ENCODE measurements around the gene ATP10A. TPM values are rescaled to one million over a fixed set of nuclear protein-coding genes. Genes with fewer than 3 reads are reported as not detected.

ATP10A gene
- total and polyA plus RNA-seq, 2 experiments from 2014 or later, result 0.75 to 0.77 TPM

DNA sequence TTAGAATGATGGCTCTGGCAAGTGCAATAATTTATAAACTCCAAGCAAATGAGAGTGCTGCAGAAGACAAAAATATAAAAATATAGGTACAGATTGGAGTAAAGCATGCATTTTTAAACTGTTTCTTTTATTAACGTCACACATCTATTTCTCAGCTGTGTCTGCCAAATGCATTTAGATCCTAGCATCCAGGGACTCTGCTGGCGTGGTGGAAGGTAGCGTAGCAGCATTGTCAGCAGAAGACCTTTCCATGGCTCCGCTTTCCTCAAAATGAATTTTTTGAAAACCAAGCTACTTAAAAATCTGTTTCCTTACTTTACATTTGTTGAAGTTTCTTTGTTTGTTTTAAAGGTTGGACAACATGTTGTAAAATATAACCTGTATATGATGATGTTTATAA is 16.3 kb upstream of the ATP10A start:
- WGBS (ENCODE audit: low lambda C conversion rate, missing lambda C conversion rate), result 92% methylated on average over 4 of the region's 4 CpGs
- peaks cover 6% of the 10 kb centered on the region for H3K4me1 ChIP-seq (ENCODE audit: insufficient read depth)
- no peaks in the 10 kb centered on the region for H3K9me3 ChIP-seq (ENCODE audit: low read depth)
- no peak overlapping the region for H3K4me3 ChIP-seq
- DNase-seq (ENCODE audit: low spot score), result no peak
- H3K79me2 ChIP-seq, result no peaks in the 10 kb centered on the region
- H4K20me1 ChIP-seq (ENCODE audit: insufficient read depth, poor library complexity, severe bottlenecking), result no peaks in the 10 kb centered on the region
- no peak overlapping the region for H3K4me2 ChIP-seq
- peaks cover 2% of the 10 kb centered on the region for H3K27me3 ChIP-seq
- H2AFZ ChIP-seq, result no peak overlapping the region
- H3K27ac ChIP-seq, result no peak overlapping the region
- no peaks in the 10 kb centered on the region for H3K36me3 ChIP-seq (replicated peaks; ENCODE audit: insufficient read depth, low read depth)
- TF ChIP-seq EZH2 (IDR thresholded peaks at IDR 0.05; ENCODE audit: borderline replicate concordance) (no peak), EZH2phosphoT487 (IDR thresholded peaks at IDR 0.05; ENCODE audit: low read depth, severe bottlenecking, unreplicated experiment) (no peak)
- TF ChIP-seq, protein P1, sequence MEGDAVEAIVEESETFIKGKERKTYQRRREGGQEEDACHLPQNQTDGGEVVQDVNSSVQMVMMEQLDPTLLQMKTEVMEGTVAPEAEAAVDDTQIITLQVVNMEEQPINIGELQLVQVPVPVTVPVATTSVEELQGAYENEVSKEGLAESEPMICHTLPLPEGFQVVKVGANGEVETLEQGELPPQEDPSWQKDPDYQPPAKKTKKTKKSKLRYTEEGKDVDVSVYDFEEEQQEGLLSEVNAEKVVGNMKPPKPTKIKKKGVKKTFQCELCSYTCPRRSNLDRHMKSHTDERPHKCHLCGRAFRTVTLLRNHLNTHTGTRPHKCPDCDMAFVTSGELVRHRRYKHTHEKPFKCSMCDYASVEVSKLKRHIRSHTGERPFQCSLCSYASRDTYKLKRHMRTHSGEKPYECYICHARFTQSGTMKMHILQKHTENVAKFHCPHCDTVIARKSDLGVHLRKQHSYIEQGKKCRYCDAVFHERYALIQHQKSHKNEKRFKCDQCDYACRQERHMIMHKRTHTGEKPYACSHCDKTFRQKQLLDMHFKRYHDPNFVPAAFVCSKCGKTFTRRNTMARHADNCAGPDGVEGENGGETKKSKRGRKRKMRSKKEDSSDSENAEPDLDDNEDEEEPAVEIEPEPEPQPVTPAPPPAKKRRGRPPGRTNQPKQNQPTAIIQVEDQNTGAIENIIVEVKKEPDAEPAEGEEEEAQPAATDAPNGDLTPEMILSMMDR (IDR thresholded peaks at IDR 0.05; ENCODE audit: poor library complexity), result no peak
- H3K9me2 ChIP-seq (replicated peaks; ENCODE audit: insufficient read depth), result no peaks in the 10 kb centered on the region

DNA sequence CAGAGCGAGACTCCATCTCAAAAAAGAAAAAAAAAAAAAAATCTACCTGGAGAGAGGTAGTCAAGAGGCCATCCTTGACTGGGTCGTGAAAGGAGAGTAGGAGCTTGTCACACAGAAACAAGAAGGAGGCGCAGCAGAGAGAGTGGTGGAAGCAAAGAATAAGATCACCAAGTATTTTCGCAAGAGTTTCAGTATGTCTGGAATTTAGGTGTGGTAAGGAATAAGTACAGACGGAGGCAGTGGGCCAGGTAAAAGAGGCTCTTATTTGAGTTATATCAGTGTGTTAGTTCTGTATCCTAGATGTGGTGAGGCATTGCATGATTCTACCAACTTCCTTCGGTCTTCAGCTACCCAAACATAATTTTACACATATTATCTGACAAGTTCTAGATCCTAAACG is 14.6 kb upstream of the ATP10A start:
- H3K4me1 ChIP-seq (ENCODE audit: insufficient read depth), result peaks cover 6% of the 10 kb centered on the region
- H3K27me3 ChIP-seq, result no peaks in the 10 kb centered on the region
- TF ChIP-seq, protein P1 (IDR thresholded peaks at IDR 0.05; ENCODE audit: poor library complexity), result no peak
- TF ChIP-seq EZH2phosphoT487 (IDR thresholded peaks at IDR 0.05; ENCODE audit: low read depth, severe bottlenecking, unreplicated experiment) (no peak), EZH2 (IDR thresholded peaks at IDR 0.05; ENCODE audit: borderline replicate concordance) (no peak)
- H3K27ac ChIP-seq, result no peak overlapping the region
- no peaks in the 10 kb centered on the region for H3K36me3 ChIP-seq (replicated peaks; ENCODE audit: insufficient read depth, low read depth)
- H3K9me2 ChIP-seq (replicated peaks; ENCODE audit: insufficient read depth), result no peaks in the 10 kb centered on the region
- no peaks in the 10 kb centered on the region for H4K20me1 ChIP-seq (ENCODE audit: insufficient read depth, poor library complexity, severe bottlenecking)
- H2AFZ ChIP-seq, result no peak overlapping the region
- H3K79me2 ChIP-seq, result no peaks in the 10 kb centered on the region
- WGBS (ENCODE audit: low lambda C conversion rate, missing lambda C conversion rate), result 76% methylated on average over 6 of the region's 7 CpGs
- no peak overlapping the region for H3K4me3 ChIP-seq
- DNase-seq (ENCODE audit: low spot score), result no peak
- no peak overlapping the region for H3K4me2 ChIP-seq
- H3K9me3 ChIP-seq (ENCODE audit: low read depth), result no peaks in the 10 kb centered on the region

DNA sequence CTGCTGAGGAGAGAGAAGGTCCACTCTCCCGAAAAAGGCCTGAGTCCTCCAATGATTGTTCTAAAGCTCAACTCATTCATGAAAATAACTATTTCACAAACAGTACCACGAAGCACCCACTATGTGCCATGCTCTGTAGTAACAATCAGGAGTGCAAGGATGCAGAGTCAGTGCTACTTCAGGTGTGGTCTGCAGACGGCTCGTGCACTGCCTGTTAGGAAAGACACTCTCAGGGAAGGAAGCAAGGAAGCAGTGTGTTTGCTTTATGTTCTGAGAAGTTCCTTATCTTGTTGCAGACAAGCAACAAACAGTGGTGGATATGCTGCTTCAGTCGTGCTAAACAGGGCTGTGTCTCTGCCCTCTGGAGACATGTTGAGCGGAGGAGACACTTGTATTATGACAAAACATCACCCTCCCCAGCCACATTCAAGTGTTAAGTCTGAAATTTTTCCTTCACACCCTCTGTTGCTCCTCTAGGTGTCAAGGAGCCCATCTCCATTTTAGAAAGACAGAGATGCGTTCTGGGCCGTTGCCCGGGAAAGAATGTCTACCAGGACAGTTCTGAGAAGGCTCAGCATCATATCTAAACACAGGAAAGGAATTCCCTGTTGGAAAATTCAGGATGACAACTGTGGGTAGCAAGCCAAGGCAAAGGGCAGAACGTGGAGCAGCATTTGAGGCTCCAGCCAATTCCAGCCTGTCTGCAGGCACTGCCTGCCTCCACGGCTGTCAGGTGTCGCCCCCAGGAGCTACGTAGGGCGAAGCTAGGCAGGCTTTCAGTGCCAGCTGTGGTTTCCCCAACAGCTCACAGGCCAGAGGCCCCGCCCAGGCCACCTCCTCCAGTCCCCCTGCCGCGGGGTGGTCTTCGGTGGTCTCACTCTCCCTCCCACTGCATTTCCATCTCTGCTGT is 13.4 kb upstream of the ATP10A start:
- Histone ChIP-seq H3K4me3 (no peak overlapping the region), H4K20me1 (ENCODE audit: insufficient read depth, poor library complexity, severe bottlenecking) (no peaks in the 10 kb centered on the region), H2AFZ (no peak overlapping the region), H3K79me2 (no peaks in the 10 kb centered on the region), H3K4me2 (no peak overlapping the region), H3K9me3 (ENCODE audit: low read depth) (no peaks in the 10 kb centered on the region), H3K36me3 (replicated peaks; ENCODE audit: insufficient read depth, low read depth) (no peaks in the 10 kb centered on the region), H3K27me3 (no peaks in the 10 kb centered on the region), H3K4me1 (ENCODE audit: insufficient read depth) (peaks cover 4% of the 10 kb centered on the region), H3K27ac (no peak overlapping the region), H3K9me2 (replicated peaks; ENCODE audit: insufficient read depth) (no peaks in the 10 kb centered on the region)
- TF ChIP-seq EZH2phosphoT487 (IDR thresholded peaks at IDR 0.05; ENCODE audit: low read depth, severe bottlenecking, unreplicated experiment) (no peak), EZH2 (IDR thresholded peaks at IDR 0.05; ENCODE audit: borderline replicate concordance) (no peak)
- TF ChIP-seq, protein P1 (IDR thresholded peaks at IDR 0.05; ENCODE audit: poor library complexity), result no peak
- no peak for DNase-seq (ENCODE audit: low spot score)
- WGBS (ENCODE audit: low lambda C conversion rate, missing lambda C conversion rate), result 75% methylated on average over 18 of the region's 18 CpGs
